Naive B cell (primary cell): Measurements from ENCODE around the gene RPS6KA4. TPM values are rescaled to one million over a fixed set of nuclear protein-coding genes. Genes with fewer than 3 reads are reported as not detected.
"Not testable (repeated sequence)": the region's sequence is repeated elsewhere in the genome, so short reads cannot be mapped to it uniquely, and the experiment has no call there.

Source experiments
- ATAC-seq, 2 donors: fragments of 150-1000 bp; cut with Tn5 transposase; 2 replicates each; pipeline ENCODE4 v1.10.0; 2021; ENCODE audit warnings: low read depth in 2 of 2, mild to moderate bottlenecking in 2 of 2, moderate library complexity in 2 of 2
- DNase-seq: peaks from one replicate; pipeline ENCODE4 v3.0.0; 2022
- H3K27ac Mint-ChIP-seq, 6 donors: one replicate each; pipeline ENCODE4 v1.8.0; 2020 to 2022; ENCODE audit warnings: mild to moderate bottlenecking in 6 of 6, mixed read lengths in 6 of 6, moderate library complexity in 5 of 6, inconsistent platforms in 2 of 6
- H3K27me3 Mint-ChIP-seq, 3 donors: one replicate each; pipeline ENCODE4 v1.8.0; 2021 to 2022; ENCODE audit warnings: mixed read lengths in 3 of 3, mild to moderate bottlenecking in 1 of 3
- H3K36me3 Mint-ChIP-seq, 2 donors: one replicate each; pipeline ENCODE4 v1.8.0; 2020 to 2022; ENCODE audit warnings: mixed read lengths in 2 of 2, inconsistent platforms in 1 of 2, mild to moderate bottlenecking in 1 of 2
- H3K4me1 Mint-ChIP-seq, 3 donors: one replicate each; pipeline ENCODE4 v1.8.0; 2020 to 2022; ENCODE audit warnings: mixed read lengths in 3 of 3, inconsistent platforms in 1 of 3, mild to moderate bottlenecking in 1 of 3, moderate library complexity in 1 of 3
- H3K4me3 Mint-ChIP-seq, 8 donors: one replicate each; pipeline ENCODE4 v1.8.0; 2020 to 2022; ENCODE audit warnings: mild to moderate bottlenecking in 8 of 8, mixed read lengths in 8 of 8, moderate library complexity in 8 of 8, inconsistent platforms in 2 of 8
- H3K9me3 Mint-ChIP-seq, 7 donors: one replicate each; pipeline ENCODE4 v1.8.0; 2020 to 2022; ENCODE audit warnings: mixed read lengths in 7 of 7, mild to moderate bottlenecking in 5 of 7, inconsistent platforms in 2 of 7, moderate library complexity in 1 of 7
- polyA plus RNA-seq, 6 donors: library from polyadenylated mRNA; unstranded; fragments of 300-500 nt; fragmentation: Illumina TruSeq; gene quantifications; one replicate each; pipeline ENCODE4 v1.2.3, GENCODE V29; 2021; ENCODE audit warnings: low read depth in 6 of 6

The RPS6KA4 gene
- polyA plus RNA-seq, 6 donors from 2014 or later: 1.1 to 8.3 (median 4.8) TPM

- H3K9me3 Mint-ChIP-seq: no peaks in the 10 kb centered on the region
- H3K4me1 Mint-ChIP-seq: peaks cover 33 to 55% (median 48%) of the 10 kb centered on the region in 3 donors
- no peak for ATAC-seq
- H3K36me3 Mint-ChIP-seq: peaks cover 0 to 16% of the 10 kb centered on the region in 2 donors
- peak overlapping the region; percentile 82 to 99 (median 95) for H3K4me3 Mint-ChIP-seq
- no peak for DNase-seq
- peak overlapping the region; percentile 93 to 99 (median 96) for H3K27ac Mint-ChIP-seq
- no peaks in the 10 kb centered on the region for H3K27me3 Mint-ChIP-seq
Measured at GRCh38 chr11:64318766-64319761, 39.9 kb upstream of the RPS6KA4 start.

DNA sequence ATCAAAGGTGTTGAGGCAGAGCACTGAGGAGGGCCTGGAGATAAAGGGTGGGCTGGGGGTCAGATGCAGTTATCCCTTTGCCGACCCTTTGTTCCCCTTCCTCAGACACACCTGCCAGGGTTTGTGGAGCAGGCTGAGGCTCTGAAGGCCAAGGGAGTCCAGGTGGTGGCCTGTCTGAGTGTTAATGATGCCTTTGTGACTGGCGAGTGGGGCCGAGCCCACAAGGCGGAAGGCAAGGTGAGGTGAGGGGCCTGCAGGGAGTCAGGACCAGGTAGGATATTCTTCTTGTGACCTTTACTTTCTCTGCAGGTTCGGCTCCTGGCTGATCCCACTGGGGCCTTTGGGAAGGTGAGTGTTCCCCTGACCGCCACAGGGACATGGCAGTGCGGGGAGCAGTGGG lies 38.4 kb upstream of the RPS6KA4 start:
- Mint-ChIP-seq H3K27ac (peak overlapping the region in 3 of 6 donors; percentile 16 to 99 (median 60)), H3K4me3 (peak overlapping the region in 4 of 8 donors; percentile 16 to 94 (median 64)), H3K9me3 (no peaks in the 10 kb centered on the region), H3K36me3 (peaks cover 0 to 16% of the 10 kb centered on the region in 2 donors), H3K4me1 (peaks cover 33 to 55% (median 46%) of the 10 kb centered on the region in 3 donors), H3K27me3 (no peaks in the 10 kb centered on the region)
- DNase-seq (no peak), ATAC-seq (no peak)

- H3K36me3 Mint-ChIP-seq: peaks cover 0 to 16% of the 10 kb centered on the region in 2 donors
- no peaks in the 10 kb centered on the region for H3K27me3 Mint-ChIP-seq
- H3K4me1 Mint-ChIP-seq: peaks cover 33 to 54% (median 46%) of the 10 kb centered on the region in 3 donors
- DNase-seq (no peak), ATAC-seq (no peak)
- no peaks in the 10 kb centered on the region for H3K9me3 Mint-ChIP-seq
- H3K27ac Mint-ChIP-seq: peak overlapping the region in 3 of 6 donors; percentile 16 to 99 (median 60)
- H3K4me3 Mint-ChIP-seq: peak overlapping the region in 6 of 8 donors; percentile 17 to 94 (median 44)
Measured at GRCh38 chr11:64321026-64321425, 37.9 kb upstream of the RPS6KA4 start.

GRCh38 chr11:64321533-64321932 lies 37.4 kb upstream of the RPS6KA4 start:
- peak overlapping the region in 1 of 6 donors; percentile 77 for H3K27ac Mint-ChIP-seq
- H3K27me3 Mint-ChIP-seq: no peaks in the 10 kb centered on the region
- H3K36me3 Mint-ChIP-seq: peaks cover 0 to 18% of the 10 kb centered on the region in 2 donors
- peak overlapping the region in 2 of 8 donors; percentile 35 to 94 for H3K4me3 Mint-ChIP-seq
- no peak for ATAC-seq
- H3K4me1 Mint-ChIP-seq: peaks cover 31 to 49% (median 41%) of the 10 kb centered on the region in 3 donors
- H3K9me3 Mint-ChIP-seq: no peaks in the 10 kb centered on the region
- DNase-seq: no peak

GRCh38 chr11:64322925-64323260 lies 36.1 kb upstream of the RPS6KA4 start:
- no peaks in the 10 kb centered on the region for H3K9me3 Mint-ChIP-seq
- H3K27me3 Mint-ChIP-seq: no peaks in the 10 kb centered on the region
- peaks cover 26 to 38% (median 29%) of the 10 kb centered on the region in 3 donors for H3K4me1 Mint-ChIP-seq
- no peak for ATAC-seq
- H3K4me3 Mint-ChIP-seq: no peak overlapping the region
- H3K27ac Mint-ChIP-seq: peak overlapping the region in 1 of 6 donors; percentile 47
- no peak for DNase-seq
- H3K36me3 Mint-ChIP-seq: peaks cover 0 to 24% of the 10 kb centered on the region in 2 donors

GRCh38 chr11:64323373-64323772 lies 35.6 kb upstream of the RPS6KA4 start:
- H3K4me3 Mint-ChIP-seq: no peak overlapping the region
- DNase-seq: no peak
- H3K4me1 Mint-ChIP-seq: peaks cover 22 to 33% (median 25%) of the 10 kb centered on the region in 3 donors
- no peak for ATAC-seq
- peak overlapping the region in 3 of 6 donors; percentile 44 to 47 (median 47) for H3K27ac Mint-ChIP-seq
- peaks cover 0 to 24% of the 10 kb centered on the region in 2 donors for H3K36me3 Mint-ChIP-seq
- H3K27me3 Mint-ChIP-seq: no peaks in the 10 kb centered on the region
- H3K9me3 Mint-ChIP-seq: no peaks in the 10 kb centered on the region

DNA sequence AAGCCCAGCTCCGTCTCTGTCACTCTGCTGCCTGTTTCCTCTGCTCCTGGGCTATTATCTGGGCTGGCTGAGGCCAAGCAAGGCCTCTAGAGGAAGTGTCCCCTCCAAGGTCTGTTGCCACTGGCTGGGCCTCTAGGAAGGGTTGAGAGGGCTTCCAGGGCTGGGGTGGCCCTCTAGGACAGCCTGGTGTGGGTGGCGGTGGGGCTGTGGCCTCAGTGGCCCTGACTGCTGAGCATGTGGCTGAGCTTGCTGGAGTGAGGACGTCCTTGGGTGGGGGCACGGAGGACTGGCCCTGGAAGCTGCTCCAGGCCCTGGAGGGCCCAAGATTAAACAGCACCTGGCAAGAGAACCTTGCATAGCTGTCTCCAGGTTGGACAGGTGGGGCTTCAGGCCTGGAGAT lies 35.0 kb upstream of the RPS6KA4 start:
- DNase-seq, H3K27ac Mint-ChIP-seq, ATAC-seq, H3K27me3 Mint-ChIP-seq, H3K4me3 Mint-ChIP-seq, H3K9me3 Mint-ChIP-seq: not testable (repeated sequence)
- peaks cover 0 to 24% of the 10 kb centered on the region in 2 donors for H3K36me3 Mint-ChIP-seq
- peaks cover 19 to 29% (median 20%) of the 10 kb centered on the region in 3 donors for H3K4me1 Mint-ChIP-seq

DNA sequence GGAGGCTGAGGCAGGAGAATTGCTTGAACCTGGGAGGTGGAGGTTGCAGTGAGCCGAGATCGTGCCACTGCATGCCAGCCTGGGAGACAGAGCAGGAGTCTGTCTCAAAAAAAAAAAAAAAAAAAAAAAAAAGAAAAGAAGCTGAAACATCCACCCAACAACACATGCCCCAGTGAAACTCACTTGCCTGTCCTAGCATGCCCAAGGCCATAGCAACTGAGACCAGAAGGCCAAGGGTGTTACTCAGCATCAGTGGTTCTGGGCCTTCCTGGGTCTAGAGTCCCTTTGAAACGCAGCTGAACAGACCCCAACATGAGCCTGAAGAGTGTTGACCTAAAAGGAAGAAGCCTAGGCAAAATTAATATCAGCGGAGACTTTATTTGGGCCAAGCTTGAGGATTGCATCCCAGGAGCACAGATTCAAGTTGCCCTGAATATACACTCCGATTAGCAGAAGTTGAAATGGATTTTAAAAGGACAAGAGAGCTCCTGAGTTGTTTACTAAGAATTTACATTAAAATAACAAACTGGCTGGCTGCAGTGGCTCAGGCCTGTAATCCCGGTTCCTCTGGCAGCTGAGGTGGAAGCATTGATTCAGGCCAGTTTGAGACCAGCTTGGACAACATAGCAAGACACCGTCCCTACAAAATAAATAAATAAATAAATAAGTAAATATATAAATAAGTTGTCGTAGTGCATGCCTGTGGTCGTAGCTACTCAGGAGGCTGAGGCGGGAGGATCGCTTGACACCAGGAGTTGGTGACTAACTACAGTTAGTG lies 34.1 kb upstream of the RPS6KA4 start:
- peaks cover 0 to 24% of the 10 kb centered on the region in 2 donors for H3K36me3 Mint-ChIP-seq
- H3K9me3 Mint-ChIP-seq: no peaks in the 10 kb centered on the region
- H3K4me3 Mint-ChIP-seq: no peak overlapping the region
- H3K4me1 Mint-ChIP-seq: peaks cover 11 to 20% (median 14%) of the 10 kb centered on the region in 3 donors
- DNase-seq (no peak), ATAC-seq (no peak)
- no peaks in the 10 kb centered on the region for H3K27me3 Mint-ChIP-seq
- H3K27ac Mint-ChIP-seq: no peak overlapping the region

GRCh38 chr11:64327375-64327774 lies 31.6 kb upstream of the RPS6KA4 start:
- Mint-ChIP-seq H3K9me3 (no peaks in the 10 kb centered on the region), H3K36me3 (peaks cover 0 to 8% of the 10 kb centered on the region in 2 donors), H3K27ac (no peak overlapping the region), H3K4me1 (peaks cover 7 to 14% (median 12%) of the 10 kb centered on the region in 3 donors), H3K27me3 (no peaks in the 10 kb centered on the region), H3K4me3 (no peak overlapping the region)
- no peak for DNase-seq
- ATAC-seq: no peak

GRCh38 chr11:64327993-64328392 lies 31.0 kb upstream of the RPS6KA4 start:
- ATAC-seq (no peak), DNase-seq (no peak)
- Mint-ChIP-seq H3K36me3 (peaks cover 0 to 8% of the 10 kb centered on the region in 2 donors), H3K4me1 (peaks cover 7 to 14% (median 12%) of the 10 kb centered on the region in 3 donors), H3K4me3 (no peak overlapping the region), H3K27me3 (no peaks in the 10 kb centered on the region), H3K27ac (peak overlapping the region in 1 of 6 donors; percentile 81), H3K9me3 (no peaks in the 10 kb centered on the region)

DNA sequence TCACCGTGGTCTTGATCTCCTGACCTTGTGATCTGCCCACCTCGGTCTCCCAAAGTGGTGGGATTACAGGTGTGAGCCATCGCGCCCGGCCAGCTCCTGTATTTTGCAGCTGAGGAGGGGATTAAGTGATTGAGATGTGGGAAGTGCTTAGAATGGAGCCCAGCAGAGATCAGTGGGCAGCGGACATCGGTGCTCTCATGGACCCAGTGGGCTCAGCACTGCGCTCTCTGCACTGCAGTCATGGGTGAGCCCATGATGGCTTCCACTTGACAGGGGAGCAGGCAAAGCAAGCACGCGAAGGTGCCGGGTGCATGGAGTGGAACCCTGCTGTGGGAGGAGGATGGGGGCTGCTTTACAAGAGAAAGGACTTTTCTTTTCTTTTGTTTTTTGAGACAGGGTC lies 28.1 kb upstream of the RPS6KA4 start:
- Mint-ChIP-seq H3K4me1 (peaks cover 15 to 25% (median 22%) of the 10 kb centered on the region in 3 donors), H3K4me3 (peak overlapping the region in 1 of 8 donors; percentile 72), H3K9me3 (no peaks in the 10 kb centered on the region), H3K36me3 (peaks cover 0 to 8% of the 10 kb centered on the region in 2 donors), H3K27ac (no peak overlapping the region), H3K27me3 (no peaks in the 10 kb centered on the region)
- ATAC-seq (no peak), DNase-seq (no peak)

DNA sequence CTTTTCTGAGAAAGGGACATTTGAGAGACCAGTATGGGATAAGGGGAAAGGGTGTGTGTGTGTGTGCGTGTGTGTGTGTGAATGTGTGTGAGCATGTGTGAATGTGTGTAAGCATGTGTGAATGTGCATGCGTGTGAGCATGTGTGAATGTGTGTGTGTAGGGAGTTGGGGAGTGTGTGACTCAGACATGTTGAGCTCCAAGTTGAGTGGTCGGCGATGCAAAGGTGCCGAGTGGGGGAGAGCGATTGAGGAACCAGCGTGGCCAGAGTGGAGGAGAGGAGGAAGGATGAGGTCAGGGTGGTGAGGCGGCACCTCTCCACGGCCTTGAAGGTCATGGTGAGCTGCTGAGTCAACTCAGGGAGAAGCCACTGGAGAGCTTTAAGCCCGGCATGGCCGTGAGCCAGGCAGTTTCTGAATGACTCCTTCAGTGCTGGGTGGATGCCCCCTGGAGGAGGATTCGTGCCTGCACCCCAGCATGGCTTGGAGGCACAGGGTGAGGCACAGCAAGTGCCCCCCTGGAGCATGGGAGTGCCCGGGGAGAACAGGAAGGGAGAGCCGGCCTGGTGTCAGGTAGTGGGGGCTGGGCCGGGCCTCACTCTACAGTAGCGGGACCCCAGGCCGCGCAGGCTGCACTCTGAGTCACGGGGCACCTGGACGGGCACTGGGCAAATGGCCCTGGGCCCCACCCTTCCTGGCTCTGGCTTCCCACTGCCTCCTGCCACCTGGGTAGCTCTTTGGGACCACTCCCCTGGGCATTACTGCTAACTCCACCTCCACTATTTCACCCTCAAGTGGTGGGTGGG lies 27.2 kb upstream of the RPS6KA4 start:
- ATAC-seq (peak; percentile 52 to 72), DNase-seq (peak; percentile 35)
- H3K4me1 Mint-ChIP-seq: peaks cover 15 to 25% (median 22%) of the 10 kb centered on the region in 3 donors
- H3K27me3 Mint-ChIP-seq: no peaks in the 10 kb centered on the region
- H3K27ac Mint-ChIP-seq: peak overlapping the region in 3 of 6 donors; percentile 8 to 63 (median 63)
- H3K36me3 Mint-ChIP-seq: peaks cover 0 to 4% of the 10 kb centered on the region in 2 donors
- H3K4me3 Mint-ChIP-seq: peak overlapping the region in 2 of 8 donors; percentile 4 to 16
- no peaks in the 10 kb centered on the region for H3K9me3 Mint-ChIP-seq
